ENCODE results near the gene FGR.

DNA sequence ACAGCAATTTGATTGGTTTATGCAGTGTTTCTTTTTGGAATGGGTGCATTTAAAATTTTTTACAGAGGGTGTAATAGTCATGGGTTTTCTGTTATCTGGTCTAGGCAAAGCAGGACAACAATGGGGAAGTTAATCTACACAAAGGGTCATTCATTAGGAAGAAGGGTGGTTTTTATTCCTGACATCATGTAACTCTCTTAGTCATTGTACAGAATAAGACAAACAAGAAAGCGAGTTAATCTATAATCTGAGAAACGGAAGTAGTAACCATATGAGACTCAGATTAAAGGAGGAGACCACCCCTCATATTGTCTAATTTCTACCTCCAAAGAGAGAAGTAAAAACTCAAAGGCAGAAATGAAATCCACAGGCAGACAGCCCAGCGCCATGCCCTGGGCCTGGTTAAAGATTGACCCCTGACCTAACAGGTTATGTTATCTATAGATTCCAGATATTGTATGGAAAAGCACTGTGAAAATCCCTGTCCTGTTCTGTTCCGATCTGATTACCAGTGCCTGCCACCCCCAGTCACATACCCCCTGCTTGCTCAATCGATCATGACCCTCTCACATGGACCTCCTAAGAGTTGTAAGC, 47.5 kb upstream of the FGR start:
- TF ChIP-seq, protein P1, sequence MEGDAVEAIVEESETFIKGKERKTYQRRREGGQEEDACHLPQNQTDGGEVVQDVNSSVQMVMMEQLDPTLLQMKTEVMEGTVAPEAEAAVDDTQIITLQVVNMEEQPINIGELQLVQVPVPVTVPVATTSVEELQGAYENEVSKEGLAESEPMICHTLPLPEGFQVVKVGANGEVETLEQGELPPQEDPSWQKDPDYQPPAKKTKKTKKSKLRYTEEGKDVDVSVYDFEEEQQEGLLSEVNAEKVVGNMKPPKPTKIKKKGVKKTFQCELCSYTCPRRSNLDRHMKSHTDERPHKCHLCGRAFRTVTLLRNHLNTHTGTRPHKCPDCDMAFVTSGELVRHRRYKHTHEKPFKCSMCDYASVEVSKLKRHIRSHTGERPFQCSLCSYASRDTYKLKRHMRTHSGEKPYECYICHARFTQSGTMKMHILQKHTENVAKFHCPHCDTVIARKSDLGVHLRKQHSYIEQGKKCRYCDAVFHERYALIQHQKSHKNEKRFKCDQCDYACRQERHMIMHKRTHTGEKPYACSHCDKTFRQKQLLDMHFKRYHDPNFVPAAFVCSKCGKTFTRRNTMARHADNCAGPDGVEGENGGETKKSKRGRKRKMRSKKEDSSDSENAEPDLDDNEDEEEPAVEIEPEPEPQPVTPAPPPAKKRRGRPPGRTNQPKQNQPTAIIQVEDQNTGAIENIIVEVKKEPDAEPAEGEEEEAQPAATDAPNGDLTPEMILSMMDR (IDR thresholded peaks at IDR 0.05; ENCODE audit: insufficient read depth, low read length, poor library complexity, severe bottlenecking): no peak
- no peak for TF ChIP-seq EZH2phosphoT487 (conservative IDR thresholded peaks at IDR 0.05; ENCODE audit: low read length)

Measured in SU-DHL-6 (cell line).